ENCODE data around the gene TMEM225B.
"Not testable (repeated sequence)": the region's sequence is repeated elsewhere in the genome, so short reads cannot be mapped to it uniquely, and the experiment has no call there.

TMEM225B gene

DNA sequence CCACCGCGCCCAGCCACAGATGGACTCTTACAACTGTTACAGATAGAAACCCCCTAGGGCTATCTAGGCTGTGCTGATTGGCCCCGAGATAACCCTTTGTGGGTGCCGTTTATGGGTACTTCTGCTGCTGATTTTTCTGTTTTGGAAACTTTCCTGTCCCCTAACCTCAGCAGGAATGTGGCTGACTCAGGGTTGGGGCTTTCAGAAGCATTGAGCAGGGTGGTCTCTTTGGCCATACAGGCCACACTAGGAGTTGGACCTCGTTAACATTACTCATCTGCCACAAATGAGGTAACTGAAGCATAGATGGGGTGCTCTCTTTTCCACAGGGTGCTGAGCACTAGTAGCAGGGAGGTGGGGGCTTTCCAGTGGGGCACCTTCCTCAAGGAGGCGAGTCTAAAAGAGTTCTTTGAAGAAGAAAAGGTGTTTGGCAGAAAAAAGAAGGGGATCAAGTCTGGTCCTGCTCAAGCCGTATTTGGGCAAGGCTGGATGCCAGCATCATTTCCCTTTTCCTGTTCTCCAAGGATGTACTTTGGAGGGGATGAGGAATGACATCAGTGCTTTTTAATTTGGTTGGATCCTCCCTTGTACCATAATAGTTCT, 25.1 kb downstream of the TMEM225B start:
- DNase-seq (peak; percentile 60), ATAC-seq (peak; percentile 83)

DNA sequence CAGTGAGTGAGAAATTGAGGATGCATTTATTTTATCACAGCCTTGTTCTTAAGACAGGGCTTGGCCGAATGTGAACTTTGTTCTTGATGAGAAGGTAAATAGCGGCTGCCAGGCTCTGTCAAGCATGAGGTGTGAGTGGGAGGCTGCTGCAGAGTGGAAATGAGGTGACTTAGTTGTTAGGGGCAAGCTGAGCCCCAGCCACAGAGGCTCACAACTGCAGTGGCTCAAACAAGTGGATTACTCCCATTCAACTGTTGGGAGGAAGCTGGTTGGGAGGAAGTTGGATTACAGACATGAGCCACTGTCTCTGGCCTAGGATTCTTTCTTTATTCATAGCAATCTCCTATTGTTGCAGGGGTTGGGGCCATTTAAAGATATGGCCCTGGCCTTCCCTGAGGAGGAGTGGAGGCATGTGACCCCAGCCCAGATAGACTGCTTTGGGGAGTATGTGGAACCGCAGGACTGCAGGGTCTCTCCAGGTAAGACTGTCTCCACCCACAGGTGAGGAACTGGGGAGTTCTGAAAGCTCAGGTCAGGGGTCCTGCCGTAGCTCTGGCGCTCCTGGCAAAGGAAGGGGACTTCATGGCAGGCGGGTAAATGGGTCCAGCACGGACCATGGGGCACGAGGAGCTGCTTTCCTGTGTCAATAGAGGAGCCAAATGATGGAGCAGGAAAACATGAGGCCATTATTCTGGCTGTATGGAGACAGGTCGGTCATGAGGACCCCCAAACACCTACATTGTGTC, 25.8 kb downstream of the TMEM225B start:
- DNase-seq (peak; percentile 55), ATAC-seq (peak; percentile 60)

DNA sequence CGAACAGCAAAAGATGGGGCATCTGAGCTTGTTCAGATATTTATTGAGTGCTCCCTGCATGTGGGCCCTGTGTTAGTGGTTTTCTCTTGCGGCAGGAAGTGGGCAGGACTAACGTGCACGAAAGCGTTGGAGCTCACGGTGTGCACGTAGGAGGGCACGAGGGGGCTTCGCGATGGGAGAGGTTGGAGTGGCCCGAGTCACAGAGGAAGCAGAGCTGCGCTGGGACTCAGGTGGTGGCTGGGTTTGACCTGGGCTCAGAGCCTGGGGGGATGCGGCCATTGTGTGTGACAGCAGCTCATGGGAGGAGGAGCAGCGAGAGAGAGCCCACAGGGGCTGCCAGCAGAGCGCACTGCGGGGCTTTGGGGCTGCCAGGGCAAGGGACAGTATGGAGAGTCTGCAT, 26.4 kb downstream of the TMEM225B start:
- ATAC-seq = peak; percentile 59
- DNase-seq = peak; percentile 84

DNA sequence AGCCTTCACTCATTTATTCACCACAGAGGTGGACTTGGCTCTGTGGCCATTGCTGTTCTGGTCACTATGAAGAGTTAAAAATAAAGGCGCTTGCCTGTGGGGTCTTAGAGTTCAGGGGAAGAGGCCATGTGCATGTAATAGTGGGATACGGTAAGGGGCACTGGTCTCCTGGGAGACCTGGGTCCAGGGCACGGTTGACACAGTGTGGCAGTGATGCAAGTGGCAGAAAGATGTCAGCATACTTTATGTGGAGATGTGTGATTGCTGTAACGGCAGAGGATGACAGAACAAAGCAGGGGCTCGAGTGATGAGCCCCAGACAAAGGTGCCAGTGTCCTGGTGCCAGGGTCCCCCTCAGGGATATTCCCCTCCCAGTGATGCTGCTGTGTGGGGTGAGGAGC, 27.3 kb downstream of the TMEM225B start:
- ATAC-seq (no peak), DNase-seq (no peak)

DNA sequence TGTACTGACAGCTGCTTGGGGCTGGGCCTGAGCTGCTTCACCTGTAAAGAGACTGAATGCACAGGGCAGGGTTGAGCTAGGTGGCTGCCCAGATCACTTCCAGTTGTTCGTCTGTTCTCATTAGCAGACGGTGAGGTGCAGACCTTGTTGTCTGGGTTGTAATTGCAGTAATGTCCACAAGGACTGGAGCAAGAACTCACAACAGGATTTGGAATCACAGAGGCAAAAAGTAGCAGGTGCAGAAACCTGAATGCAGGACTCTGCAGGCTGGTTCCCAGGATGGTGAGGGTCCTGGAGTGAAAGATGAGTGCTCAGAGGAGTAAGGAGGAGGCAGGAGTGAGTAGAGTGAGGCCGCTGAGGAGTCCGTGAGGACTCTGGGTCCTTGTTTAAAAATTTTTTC, 27.9 kb downstream of the TMEM225B start:
- ATAC-seq (no peak), DNase-seq (no peak)

DNA sequence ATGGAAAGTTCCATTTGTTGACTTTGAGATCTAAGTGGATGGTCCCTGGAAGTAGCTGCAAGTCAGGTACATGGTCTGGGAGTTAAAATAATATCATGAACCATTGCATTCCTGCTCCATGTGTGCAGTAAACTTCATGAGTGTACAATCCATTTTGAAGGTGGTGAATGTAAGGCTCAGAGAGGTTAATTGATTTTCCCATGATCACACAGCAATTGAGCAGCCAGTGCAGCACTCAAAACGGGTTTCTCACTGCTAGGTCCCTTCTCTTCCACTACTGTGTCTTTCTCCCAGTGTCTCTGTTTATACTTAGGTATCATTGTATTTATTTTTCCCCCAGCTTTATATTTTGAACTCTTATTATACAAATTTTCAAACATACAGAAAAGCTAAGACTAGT, 28.6 kb downstream of the TMEM225B start:
- DNase-seq (no peak), ATAC-seq (no peak)

DNA sequence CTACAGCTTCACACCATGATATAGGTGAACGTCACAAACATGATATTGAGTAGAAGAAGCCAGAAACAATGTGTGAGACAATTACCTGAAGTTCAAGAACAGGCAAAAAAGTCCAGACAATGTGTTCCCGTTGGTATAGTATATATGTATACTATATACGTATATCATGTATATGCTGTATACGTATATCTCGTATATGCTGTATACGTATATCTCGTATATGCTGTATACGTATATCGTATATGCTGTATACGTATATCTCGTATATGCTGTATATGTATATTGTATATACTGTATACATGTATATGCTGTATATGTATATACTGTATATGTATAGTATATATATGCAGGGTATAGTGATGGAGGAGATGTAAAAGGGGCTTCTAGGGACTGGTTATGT, 29.4 kb downstream of the TMEM225B start:
- ATAC-seq (no peak), DNase-seq (no peak)

DNA sequence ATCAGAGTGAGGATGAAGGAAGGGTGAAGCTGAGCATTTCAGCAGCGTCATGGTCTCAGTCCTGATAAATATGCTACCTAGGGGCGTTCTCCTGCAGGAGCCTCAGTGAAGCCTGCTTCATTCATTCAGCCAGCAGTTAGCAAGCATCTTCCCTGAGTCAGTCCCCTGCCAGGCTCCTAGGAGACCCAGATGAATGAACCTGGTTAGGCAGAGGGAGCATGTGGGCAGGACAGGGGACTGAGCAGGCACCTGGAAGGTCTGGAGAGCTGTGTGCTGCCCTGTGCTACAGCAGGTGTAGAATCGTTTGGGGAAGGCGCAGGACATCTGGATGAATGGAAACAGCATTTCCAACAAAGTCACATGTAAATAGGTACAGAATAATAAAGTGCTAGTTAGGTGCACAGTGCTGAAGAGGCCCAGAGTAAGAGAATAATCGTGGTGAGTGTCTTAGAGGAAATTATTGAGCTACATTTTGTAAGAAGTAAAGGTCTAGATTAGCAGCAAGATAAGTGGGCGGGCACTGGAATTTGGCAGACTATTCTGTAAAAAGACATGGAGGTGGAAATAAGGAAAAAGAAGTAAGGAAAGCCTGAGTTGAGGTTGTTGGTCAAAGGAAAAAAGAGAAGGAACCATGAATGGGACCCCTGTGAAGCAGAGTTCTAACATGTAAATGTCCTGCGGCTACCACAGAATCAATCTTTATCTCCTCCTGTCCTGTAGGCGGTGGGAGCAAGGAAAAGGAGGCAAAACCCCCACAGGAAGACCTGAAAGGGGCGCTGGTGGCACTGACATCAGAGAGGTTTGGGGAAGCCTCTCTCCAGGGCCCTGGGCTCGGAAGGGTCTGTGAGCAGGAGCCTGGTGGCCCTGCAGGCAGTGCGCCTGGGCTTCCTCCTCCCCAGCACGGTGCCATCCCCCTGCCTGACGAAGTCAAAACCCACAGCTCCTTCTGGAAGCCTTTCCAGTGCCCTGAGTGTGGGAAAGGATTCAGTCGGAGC, 30.7 kb downstream of the TMEM225B start:
- no peak for DNase-seq
- no peak for ATAC-seq

DNA sequence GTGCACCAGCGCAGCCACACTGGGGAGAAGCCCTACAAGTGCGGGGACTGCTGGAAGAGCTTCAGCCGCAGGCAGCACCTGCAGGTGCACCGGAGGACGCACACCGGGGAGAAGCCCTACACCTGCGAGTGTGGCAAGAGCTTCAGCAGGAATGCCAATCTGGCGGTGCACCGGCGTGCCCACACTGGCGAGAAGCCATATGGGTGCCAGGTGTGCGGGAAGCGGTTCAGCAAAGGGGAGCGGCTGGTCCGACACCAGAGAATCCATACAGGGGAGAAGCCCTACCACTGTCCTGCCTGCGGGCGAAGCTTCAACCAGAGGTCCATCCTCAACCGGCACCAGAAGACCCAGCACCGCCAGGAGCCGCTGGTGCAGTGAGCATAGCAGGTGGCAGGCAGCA, 31.6 kb downstream of the TMEM225B start:
- DNase-seq (no peak), ATAC-seq (no peak)

DNA sequence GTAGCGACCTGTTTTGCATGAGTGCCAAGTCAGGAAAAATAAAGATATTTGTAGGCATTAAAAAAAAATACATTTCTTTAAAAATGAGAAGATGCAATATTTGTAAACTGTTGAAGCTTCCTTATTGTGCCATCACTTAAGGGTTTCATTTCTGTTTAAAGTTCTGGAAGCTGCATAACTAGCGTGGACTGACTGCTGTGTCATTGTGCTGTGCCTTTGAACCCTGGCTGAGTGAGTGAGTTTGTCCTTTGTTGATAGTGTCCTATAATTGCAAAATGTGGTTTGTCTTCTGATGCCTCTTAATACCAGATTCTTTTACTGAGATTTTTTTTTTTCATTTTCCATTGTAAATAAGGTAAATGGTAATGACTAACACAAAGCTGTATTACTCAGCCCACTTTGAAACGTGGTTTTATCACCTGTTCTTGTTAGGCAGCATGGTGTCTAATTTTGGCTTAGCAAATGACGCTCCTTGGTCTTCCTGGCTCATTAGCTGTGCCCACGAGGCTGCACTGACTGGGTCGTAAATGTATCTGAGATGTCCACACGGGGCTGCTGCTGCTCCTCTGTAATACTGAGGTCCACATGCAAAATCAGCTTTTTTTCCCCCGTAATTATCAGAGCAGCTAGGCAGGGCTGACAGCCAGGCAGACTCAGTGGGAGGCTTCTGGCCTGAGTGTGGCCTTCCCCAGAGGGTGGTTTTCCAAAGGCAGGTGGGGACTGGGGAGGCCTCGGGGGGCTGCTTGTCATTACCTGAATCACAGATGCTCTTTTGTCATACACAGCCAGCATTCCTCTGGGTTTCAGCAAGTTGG, 33.4 kb downstream of the TMEM225B start:
- peak; percentile 98 for ATAC-seq

DNA sequence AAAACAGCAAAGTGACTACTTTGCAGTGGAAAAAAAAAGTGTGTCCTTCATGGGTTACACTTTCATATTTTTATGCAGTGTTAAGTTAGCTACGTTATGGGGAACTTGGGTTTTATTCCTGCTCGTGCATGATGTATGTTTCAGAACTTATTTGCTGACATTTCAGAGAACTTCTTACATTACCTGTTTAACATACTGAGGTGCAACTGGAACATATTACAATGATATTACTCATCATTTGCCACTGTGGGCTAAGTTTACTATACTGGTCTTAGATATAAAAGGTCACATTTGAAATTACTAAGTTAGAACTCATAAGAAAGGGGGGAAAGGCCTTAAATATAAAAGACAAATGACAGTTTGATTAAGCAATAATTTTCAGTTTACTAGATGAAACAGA, 39.3 kb downstream of the TMEM225B start:
- ATAC-seq = peak; percentile 89
- not testable (repeated sequence) for DNase-seq

More for the DNA sequence above, 33.4 kb downstream of the TMEM225B start:
- DNase-seq = peak; percentile 65

DNA sequence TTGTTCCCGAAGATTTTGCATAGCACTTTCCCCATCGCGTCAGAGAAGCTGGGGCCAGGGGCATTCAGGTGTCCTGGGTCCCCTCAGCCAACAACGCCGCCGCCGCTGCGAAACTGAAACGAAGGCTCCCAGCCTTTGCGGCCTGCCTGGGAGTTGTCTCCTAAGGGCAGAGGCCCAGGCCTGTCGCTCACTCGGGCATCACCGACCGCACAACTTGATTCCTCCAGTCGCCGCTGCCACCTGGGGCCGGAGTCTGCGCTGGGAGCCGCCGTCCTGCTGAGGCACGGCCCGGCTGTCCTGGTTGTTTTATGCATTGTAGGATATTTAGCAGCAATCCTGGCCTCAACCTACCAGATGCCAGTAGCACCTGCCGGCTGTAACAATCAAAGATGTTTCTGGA, 40.7 kb downstream of the TMEM225B start:
- DNase-seq (no peak), ATAC-seq (no peak)

DNA sequence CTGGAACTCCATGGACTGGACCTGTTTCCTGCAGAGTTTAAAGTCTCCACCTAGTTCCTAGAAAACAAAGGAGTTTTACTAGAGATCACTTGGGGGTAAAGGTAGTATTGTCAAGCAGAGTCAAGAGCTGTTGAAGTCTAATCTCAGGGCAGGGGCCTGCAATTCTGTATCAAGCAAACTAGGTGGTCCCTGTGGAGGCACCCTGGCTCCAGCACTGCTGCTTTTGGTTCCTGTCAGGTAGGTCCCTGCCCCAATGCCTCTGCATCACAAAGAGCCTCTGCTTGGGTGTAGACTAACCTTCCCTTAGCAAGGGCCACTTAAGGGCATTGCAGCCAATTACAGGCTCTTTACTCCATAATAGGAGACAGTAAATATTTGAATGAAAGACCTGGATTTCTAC, 41.2 kb downstream of the TMEM225B start:
- ATAC-seq (no peak), DNase-seq (no peak)

DNA sequence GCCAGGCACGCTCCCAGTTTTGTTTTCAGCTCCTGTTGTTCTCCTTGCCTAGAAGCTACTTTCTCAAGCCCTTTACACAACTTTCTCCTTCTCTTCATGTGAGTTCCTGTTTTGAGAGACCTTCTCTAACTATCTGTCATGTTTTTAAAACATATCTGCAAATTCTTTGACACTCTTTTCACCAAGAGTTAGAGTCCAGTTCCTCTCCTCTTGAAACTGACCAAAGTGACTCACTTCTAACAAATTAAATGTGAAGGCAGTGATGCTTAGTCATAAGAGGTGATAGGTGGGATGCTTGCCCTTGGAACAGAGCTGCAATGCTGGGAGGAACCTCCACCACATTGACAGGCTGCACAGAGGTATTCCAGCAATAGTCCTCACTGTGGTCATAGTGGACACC, 44.0 kb downstream of the TMEM225B start:
- DNase-seq (no peak), ATAC-seq (peak; percentile 19)

DNA sequence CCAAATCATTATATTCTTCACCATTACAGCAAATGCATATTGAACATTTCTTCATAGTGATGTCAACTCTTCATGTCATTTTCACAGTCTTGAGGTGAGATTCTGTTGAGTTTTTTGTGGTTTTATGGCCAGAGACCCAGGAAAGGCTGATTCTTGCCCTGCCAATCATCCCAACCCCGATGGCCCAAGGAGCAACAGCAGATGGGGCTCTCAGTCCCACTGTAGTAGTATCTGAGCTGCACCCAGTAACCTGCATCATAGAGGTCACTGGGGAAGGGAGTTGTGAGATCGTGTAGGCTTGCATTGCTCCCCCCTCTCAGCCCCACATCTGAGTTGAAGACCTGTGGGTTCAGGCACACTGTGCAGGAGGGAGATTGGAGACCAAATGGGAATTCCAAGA, 45.4 kb downstream of the TMEM225B start:
- ATAC-seq (no peak), DNase-seq (no peak)

DNA sequence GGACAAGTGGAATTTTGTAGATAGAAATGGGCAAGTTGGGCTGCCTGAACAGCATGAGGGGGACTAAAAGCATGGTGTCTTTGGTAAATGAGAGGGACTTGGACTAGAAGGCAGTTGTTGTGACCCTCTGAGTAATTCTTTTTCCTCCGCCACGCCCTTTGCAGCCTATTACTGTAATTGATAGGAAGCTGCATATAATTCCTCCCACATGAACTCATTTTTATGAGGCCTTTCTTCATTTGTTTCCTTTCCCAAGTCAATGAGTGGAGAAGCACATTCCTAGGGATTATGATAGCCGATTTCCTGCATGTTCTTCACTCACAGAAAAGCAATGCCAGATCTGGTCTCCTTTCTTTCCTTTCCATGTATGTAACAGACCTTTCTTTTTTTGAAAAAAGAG, 46.4 kb downstream of the TMEM225B start:
- ATAC-seq = no peak
- DNase-seq = no peak

DNA sequence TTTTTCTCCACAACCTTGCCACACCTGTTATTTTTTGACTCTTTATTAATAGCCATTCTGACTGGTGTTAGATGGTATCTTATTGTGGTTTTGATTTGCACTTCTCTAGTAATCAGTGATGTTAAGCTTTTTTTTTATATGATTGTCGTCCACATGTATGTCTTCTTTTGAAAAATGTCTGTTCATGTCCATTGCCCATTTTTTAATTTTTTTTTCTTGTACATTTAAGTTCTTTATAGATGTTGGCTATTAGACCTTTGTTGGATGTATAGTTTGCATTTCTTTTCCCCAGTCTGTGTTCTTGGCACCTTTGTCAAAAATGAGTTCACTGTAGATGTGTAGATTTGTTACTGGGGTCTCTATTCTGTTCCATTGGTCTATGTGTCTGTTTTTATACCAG, 47.5 kb downstream of the TMEM225B start:
- ATAC-seq = no peak
- DNase-seq = no peak

DNA sequence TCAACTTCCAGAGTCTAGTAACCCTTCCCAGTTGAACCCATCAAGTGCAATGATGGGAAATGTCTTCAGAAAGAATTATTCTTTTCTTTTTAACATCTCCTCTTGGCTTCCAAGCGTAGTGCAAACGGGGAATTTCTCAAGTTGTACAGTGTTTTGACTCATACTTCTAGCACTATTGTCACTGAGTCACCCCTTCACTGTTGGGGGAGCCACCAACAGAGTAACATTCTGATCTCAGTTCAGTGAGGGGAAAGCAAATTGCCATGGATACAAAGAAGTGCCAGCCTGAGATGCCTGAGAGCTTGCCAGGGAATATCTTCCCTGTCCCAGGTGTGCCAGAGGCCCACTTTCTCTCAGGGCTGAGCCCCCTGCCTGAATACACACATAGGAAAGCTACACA, 50.8 kb downstream of the TMEM225B start:
- DNase-seq (no peak), ATAC-seq (peak; percentile 93)

DNA sequence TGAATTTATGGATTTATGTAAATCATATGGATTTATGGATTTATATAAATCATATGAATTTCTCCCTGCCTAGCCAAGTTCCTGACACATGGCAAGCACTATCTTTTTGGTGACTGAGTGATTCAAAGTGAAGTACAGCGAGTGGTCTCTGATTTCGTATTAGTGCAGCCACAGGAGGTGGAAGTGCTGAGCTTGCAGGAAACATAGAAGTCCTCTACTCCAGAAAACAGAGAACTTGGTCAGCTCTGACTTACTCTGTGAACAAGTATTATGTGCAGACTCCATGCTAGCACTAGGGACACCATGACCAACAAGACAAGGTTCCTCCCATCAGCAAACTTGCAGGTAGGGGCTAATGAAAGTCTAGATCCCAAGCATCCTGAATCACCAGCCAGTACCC, 53.2 kb downstream of the TMEM225B start:
- ATAC-seq (no peak), DNase-seq (no peak)

DNA sequence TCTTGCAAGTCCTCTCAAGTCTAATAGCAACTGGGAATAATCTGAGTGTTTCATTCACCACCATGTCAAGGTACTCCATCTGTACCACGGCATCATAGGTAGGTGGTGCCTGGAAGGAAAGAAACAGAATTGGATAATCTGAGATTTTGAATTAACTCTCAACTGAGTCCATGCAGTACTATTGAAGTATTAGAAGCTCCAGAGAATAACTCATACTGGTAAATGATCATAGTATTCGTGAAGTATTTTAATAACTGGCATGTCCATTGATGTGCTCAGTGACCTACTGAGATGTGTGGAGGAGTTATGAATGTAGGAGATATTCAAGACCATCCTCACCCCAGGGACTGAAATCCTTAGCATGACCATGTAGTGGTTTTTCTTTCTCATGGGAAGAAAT, 54.6 kb downstream of the TMEM225B start:
- ATAC-seq (no peak), DNase-seq (no peak)

DNA sequence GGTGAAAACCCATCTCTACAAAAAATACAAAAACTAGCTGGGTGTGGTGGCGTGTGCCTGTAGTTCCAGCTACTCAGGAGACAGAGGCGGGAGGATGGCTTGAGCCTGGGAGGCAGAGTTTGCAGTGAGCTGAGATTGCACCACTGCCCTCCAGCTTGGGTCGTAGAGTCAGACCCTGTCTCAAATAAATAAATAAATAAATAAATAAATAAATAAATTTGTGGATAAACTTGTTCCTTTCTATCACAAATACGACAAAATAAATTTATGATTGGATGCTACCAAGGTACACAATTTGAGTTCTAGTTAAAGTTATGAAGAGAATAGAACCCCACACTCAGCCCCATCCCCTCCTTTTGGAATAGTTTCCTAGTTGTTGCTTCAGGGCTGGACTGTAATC, 55.2 kb downstream of the TMEM225B start:
- DNase-seq, ATAC-seq: not testable (repeated sequence)

DNA sequence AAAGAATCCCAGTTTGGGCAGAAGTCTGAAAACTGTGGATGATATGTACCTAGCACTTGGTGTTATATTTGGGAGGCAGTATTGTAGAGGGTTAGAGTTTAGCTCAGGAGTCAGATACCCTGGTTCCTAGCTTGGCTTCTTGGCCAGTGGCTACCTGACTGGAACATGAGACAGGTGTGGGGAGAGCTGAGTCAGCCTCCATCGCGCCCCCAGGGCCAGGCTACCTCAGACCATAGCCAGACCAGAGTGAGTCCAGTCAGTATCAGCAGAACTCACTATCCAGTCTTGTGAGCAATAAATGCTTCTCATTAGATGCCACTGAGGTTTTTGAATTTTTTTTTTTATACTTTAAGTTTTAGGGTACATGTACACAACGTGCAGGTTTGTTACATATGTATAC, 55.7 kb downstream of the TMEM225B start:
- ATAC-seq (no peak), DNase-seq (no peak)
